ENCODE data around the gene LRMDA.

DNA sequence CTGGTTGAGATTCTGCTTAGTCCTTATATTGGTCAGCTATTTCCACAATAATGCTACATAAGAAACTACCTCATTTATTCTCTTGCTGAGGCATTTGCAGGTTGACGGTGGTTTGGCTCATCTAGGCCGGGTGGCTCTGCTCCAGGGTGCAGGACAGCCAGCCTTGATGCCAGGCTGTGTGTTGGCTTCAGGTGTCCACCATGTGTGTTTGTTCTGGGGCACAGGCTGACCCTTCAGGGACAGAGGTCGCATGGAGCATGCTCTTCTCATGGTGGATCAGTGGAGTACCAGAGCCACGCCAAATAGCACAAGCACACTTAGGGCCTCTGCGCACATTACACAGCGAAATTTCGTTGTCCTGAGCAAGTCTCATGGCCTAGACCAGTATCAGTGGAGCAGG lies 249.9 kb downstream of the LRMDA start:
- TF ChIP-seq POLR2A (IDR thresholded peaks at IDR 0.05; ENCODE audit: low read length) (no peak), ESRRA (IDR thresholded peaks at IDR 0.05; ENCODE audit: borderline replicate concordance, low read length) (no peak), RAD21 (conservative IDR thresholded peaks at IDR 0.05 in 1 of 2, IDR thresholded peaks at IDR 0.05 in 1 of 2) (no peak), EP300 (IDR thresholded peaks at IDR 0.05) (no peak), POLR2AphosphoS2 (conservative IDR thresholded peaks at IDR 0.05; ENCODE audit: low read length) (no peak)
- TF ChIP-seq, protein P1, sequence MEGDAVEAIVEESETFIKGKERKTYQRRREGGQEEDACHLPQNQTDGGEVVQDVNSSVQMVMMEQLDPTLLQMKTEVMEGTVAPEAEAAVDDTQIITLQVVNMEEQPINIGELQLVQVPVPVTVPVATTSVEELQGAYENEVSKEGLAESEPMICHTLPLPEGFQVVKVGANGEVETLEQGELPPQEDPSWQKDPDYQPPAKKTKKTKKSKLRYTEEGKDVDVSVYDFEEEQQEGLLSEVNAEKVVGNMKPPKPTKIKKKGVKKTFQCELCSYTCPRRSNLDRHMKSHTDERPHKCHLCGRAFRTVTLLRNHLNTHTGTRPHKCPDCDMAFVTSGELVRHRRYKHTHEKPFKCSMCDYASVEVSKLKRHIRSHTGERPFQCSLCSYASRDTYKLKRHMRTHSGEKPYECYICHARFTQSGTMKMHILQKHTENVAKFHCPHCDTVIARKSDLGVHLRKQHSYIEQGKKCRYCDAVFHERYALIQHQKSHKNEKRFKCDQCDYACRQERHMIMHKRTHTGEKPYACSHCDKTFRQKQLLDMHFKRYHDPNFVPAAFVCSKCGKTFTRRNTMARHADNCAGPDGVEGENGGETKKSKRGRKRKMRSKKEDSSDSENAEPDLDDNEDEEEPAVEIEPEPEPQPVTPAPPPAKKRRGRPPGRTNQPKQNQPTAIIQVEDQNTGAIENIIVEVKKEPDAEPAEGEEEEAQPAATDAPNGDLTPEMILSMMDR (IDR thresholded peaks at IDR 0.05), result no peak
- TF ChIP-seq, protein P2, sequence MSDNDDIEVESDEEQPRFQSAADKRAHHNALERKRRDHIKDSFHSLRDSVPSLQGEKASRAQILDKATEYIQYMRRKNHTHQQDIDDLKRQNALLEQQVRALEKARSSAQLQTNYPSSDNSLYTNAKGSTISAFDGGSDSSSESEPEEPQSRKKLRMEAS (IDR thresholded peaks at IDR 0.05), result no peak

Measured in A549 (cell line).